Measurements from ENCODE around the gene TPP1. TPM values are rescaled to one million over a fixed set of nuclear protein-coding genes. Genes with fewer than 3 reads are reported as not detected.

The TPP1 gene
- total and polyA plus RNA-seq, 4 donors = 52.8 to 108 (median 86.5) TPM

DNA sequence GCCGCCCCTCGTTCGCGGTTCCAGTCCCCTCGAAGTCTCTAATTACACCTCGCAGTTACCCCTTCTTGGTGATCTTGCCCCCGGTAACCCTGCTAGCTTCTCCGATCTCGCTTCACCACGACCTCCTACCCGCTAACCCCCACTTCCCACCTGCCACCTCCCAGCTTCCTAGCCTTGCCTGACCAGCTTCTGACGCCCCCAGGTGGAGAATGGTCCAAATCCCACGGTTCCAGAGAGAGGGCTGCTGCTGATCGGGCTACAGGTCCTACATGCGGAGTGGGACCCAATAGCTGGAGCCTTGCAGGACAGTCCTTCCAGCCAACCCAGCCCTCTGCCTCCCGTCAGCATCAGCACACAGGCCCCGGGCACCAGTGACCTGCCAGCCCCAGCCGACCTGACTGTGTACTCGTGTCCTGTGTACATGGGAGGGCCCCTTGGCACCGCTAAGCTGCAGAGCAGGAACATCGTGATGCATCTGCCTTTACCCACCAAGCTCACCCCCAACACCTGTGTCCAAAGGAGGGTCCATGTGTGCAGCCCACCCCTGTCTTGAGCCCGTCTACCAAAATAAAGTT is 47.7 kb downstream of the TPP1 start:
- WGBS = 60% methylated on average over 22 of the region's 22 CpGs
- Histone ChIP-seq H3K36me3 (ENCODE audit: control insufficient read depth in 4 of 4, insufficient read depth in 3 of 4, low read depth in 1 of 4, low read length in 3 of 4) (peaks cover 0 to 2% (median 0%) of the 10 kb centered on the region in 4 donors), H3K27ac (ENCODE audit: low read depth in 1 of 2, low read length in 2 of 2) (no peak overlapping the region), H3K9me3 (ENCODE audit: control insufficient read depth in 4 of 4, low read length in 3 of 4) (no peaks in the 10 kb centered on the region), H3K9ac (ENCODE audit: low read depth in 1 of 2, low read length in 2 of 2) (no peak overlapping the region), H3K4me1 (ENCODE audit: control insufficient read depth in 4 of 4, insufficient read depth in 4 of 4, low read length in 3 of 4) (peaks cover 3 to 25% (median 22%) of the 10 kb centered on the region in 4 donors), H3K27me3 (ENCODE audit: control insufficient read depth in 4 of 4, insufficient read depth in 4 of 4, low read length in 3 of 4) (no peaks in the 10 kb centered on the region), H3K4me3 (ENCODE audit: low read depth in 1 of 3, low read length in 3 of 3) (no peak overlapping the region)
- DNase-seq (ENCODE audit: low spot score) = no peak
- TF ChIP-seq YY1 (IDR thresholded peaks at IDR 0.05) = no peak
- TF ChIP-seq, protein P1, sequence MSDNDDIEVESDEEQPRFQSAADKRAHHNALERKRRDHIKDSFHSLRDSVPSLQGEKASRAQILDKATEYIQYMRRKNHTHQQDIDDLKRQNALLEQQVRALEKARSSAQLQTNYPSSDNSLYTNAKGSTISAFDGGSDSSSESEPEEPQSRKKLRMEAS (IDR thresholded peaks at IDR 0.05) = no peak
- TF ChIP-seq, protein P2, sequence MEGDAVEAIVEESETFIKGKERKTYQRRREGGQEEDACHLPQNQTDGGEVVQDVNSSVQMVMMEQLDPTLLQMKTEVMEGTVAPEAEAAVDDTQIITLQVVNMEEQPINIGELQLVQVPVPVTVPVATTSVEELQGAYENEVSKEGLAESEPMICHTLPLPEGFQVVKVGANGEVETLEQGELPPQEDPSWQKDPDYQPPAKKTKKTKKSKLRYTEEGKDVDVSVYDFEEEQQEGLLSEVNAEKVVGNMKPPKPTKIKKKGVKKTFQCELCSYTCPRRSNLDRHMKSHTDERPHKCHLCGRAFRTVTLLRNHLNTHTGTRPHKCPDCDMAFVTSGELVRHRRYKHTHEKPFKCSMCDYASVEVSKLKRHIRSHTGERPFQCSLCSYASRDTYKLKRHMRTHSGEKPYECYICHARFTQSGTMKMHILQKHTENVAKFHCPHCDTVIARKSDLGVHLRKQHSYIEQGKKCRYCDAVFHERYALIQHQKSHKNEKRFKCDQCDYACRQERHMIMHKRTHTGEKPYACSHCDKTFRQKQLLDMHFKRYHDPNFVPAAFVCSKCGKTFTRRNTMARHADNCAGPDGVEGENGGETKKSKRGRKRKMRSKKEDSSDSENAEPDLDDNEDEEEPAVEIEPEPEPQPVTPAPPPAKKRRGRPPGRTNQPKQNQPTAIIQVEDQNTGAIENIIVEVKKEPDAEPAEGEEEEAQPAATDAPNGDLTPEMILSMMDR (IDR thresholded peaks at IDR 0.05; ENCODE audit: low read depth, low read length, missing input control) = no peak
- no peak for TF ChIP-seq RAD21 (IDR thresholded peaks at IDR 0.05)
- TF ChIP-seq, protein P3, sequence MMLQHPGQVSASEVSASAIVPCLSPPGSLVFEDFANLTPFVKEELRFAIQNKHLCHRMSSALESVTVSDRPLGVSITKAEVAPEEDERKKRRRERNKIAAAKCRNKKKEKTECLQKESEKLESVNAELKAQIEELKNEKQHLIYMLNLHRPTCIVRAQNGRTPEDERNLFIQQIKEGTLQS (IDR thresholded peaks at IDR 0.05) = no peak
- TF ChIP-seq SP1 (IDR thresholded peaks at IDR 0.05) = no peak
- no peak for TF ChIP-seq FOXA1 (IDR thresholded peaks at IDR 0.05)
- TF ChIP-seq HNF4G (IDR thresholded peaks at IDR 0.05) = no peak
- no peak for TF ChIP-seq RXRA (IDR thresholded peaks at IDR 0.05)
- no peak for TF ChIP-seq EGR1 (IDR thresholded peaks at IDR 0.05; ENCODE audit: low read depth in 2 of 2)
- no peak for TF ChIP-seq HNF4A (conservative IDR thresholded peaks at IDR 0.05)
- no peak for TF ChIP-seq TAF1 (conservative IDR thresholded peaks at IDR 0.05)
- TF ChIP-seq GABPA (IDR thresholded peaks at IDR 0.05 in 1 of 2, conservative IDR thresholded peaks at IDR 0.05 in 1 of 2) = no peak
- no peak for TF ChIP-seq NR2F2 (IDR thresholded peaks at IDR 0.05)
- TF ChIP-seq, protein P4, sequence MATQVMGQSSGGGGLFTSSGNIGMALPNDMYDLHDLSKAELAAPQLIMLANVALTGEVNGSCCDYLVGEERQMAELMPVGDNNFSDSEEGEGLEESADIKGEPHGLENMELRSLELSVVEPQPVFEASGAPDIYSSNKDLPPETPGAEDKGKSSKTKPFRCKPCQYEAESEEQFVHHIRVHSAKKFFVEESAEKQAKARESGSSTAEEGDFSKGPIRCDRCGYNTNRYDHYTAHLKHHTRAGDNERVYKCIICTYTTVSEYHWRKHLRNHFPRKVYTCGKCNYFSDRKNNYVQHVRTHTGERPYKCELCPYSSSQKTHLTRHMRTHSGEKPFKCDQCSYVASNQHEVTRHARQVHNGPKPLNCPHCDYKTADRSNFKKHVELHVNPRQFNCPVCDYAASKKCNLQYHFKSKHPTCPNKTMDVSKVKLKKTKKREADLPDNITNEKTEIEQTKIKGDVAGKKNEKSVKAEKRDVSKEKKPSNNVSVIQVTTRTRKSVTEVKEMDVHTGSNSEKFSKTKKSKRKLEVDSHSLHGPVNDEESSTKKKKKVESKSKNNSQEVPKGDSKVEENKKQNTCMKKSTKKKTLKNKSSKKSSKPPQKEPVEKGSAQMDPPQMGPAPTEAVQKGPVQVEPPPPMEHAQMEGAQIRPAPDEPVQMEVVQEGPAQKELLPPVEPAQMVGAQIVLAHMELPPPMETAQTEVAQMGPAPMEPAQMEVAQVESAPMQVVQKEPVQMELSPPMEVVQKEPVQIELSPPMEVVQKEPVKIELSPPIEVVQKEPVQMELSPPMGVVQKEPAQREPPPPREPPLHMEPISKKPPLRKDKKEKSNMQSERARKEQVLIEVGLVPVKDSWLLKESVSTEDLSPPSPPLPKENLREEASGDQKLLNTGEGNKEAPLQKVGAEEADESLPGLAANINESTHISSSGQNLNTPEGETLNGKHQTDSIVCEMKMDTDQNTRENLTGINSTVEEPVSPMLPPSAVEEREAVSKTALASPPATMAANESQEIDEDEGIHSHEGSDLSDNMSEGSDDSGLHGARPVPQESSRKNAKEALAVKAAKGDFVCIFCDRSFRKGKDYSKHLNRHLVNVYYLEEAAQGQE (IDR thresholded peaks at IDR 0.05) = no peak
- no peak for TF ChIP-seq JUND (IDR thresholded peaks at IDR 0.05)
- TF ChIP-seq FOXA2 (IDR thresholded peaks at IDR 0.05) = no peak

DNA sequence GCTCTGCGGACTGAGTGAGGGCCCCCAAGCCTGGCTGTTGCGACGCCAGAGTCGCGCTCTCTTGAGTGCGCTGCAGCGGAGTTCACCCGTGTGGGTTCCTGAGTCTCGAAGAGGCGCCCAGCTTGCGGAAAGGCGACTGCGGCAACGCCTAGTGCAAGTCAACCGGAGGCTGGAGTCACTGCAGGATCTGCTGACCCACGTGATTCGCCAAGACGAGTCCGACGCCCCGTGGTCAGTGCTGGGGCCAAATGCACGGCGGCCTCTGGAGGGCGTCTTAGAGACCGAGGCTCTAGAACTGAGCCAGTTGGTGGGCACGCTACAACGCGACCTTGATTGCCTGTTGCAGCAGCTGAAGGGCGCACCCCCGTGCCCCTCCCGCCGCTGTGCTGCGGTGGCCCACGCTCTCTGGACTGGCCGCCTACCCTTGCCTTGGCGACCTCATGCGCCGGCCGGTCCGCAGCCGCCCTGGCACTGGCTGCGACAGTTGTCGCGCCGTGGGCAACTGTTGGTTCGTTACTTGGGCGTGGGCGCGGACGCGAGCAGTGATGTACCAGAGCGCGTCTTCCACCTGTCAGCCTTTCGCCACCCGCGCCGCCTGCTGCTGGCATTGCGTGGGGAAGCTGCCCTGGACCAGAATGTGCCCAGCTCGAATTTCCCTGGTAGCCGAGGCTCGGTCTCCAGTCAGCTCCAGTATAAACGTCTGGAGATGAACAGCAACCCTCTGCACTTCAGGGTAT is 48.4 kb downstream of the TPP1 start:
- H3K9me3 ChIP-seq (ENCODE audit: control insufficient read depth in 4 of 4, low read length in 3 of 4) = no peaks in the 10 kb centered on the region
- no peak for TF ChIP-seq SP1 (IDR thresholded peaks at IDR 0.05)
- TF ChIP-seq EGR1 (IDR thresholded peaks at IDR 0.05; ENCODE audit: low read depth in 2 of 2) = no peak
- no peak for TF ChIP-seq HNF4A (conservative IDR thresholded peaks at IDR 0.05)
- TF ChIP-seq, protein P1 (IDR thresholded peaks at IDR 0.05) = no peak
- TF ChIP-seq, protein P5, sequence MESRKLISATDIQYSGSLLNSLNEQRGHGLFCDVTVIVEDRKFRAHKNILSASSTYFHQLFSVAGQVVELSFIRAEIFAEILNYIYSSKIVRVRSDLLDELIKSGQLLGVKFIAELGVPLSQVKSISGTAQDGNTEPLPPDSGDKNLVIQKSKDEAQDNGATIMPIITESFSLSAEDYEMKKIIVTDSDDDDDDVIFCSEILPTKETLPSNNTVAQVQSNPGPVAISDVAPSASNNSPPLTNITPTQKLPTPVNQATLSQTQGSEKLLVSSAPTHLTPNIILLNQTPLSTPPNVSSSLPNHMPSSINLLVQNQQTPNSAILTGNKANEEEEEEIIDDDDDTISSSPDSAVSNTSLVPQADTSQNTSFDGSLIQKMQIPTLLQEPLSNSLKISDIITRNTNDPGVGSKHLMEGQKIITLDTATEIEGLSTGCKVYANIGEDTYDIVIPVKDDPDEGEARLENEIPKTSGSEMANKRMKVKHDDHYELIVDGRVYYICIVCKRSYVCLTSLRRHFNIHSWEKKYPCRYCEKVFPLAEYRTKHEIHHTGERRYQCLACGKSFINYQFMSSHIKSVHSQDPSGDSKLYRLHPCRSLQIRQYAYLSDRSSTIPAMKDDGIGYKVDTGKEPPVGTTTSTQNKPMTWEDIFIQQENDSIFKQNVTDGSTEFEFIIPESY (IDR thresholded peaks at IDR 0.05) = no peak
- TF ChIP-seq GABPA (IDR thresholded peaks at IDR 0.05 in 1 of 2, conservative IDR thresholded peaks at IDR 0.05 in 1 of 2) = no peak
- no peak overlapping the region for H3K9ac ChIP-seq (ENCODE audit: low read depth in 1 of 2, low read length in 2 of 2)
- H3K27me3 ChIP-seq (ENCODE audit: control insufficient read depth in 4 of 4, insufficient read depth in 4 of 4, low read length in 3 of 4) = no peaks in the 10 kb centered on the region
- H3K4me3 ChIP-seq (ENCODE audit: low read depth in 1 of 3, low read length in 3 of 3) = no peak overlapping the region
- 60% methylated on average over 62 of the region's 62 CpGs for WGBS
- H3K4me1 ChIP-seq (ENCODE audit: control insufficient read depth in 4 of 4, insufficient read depth in 4 of 4, low read length in 3 of 4) = peaks cover 3 to 30% (median 26%) of the 10 kb centered on the region in 4 donors
- H3K27ac ChIP-seq (ENCODE audit: low read depth in 1 of 2, low read length in 2 of 2) = no peak overlapping the region
- H3K36me3 ChIP-seq (ENCODE audit: control insufficient read depth in 4 of 4, insufficient read depth in 3 of 4, low read depth in 1 of 4, low read length in 3 of 4) = peaks cover 0 to 2% (median 0%) of the 10 kb centered on the region in 4 donors
- DNase-seq (ENCODE audit: low spot score) = no peak

Data from liver (tissue), 9 donors.